OCI-LY3 (cell line): ENCODE results near the gene WNT3.

Source experiments
- H2AFZ ChIP-seq: fragments of 200-600, 300-600 bp; shearing (Covaris generic); 2 replicates; pipeline ENCODE4 v1.6.0; 2014; ENCODE audit warnings: antibody characterized with exemption, low read depth, low read length
- H3K27ac ChIP-seq: fragments of 200-600, 300-600 bp; sonication (generic); 2 replicates; pipeline ENCODE4 v1.5.1; 2014; ENCODE audit warnings: mild to moderate bottlenecking, low read length, moderate library complexity, mixed read lengths
- H3K27me3 ChIP-seq: fragments of 200-600, 300-600 bp; sonication (generic); 2 replicates; pipeline ENCODE4 v1.6.1; 2014; ENCODE audit warnings: low read depth, low read length, mixed read lengths
- H3K36me3 ChIP-seq: fragments of 200-600, 300-600 bp; sonication (generic); replicated peaks from 2 replicates; pipeline ENCODE3; 2014; ENCODE audit warnings: low read depth, low read length, mixed read lengths
- H3K4me1 ChIP-seq: fragments of 300-600, 200-600 bp; sonication (generic); 2 replicates; pipeline ENCODE4 v1.6.1; 2014; ENCODE audit warnings: low read length, mixed read lengths
- H3K4me2 ChIP-seq: fragments of 200-600, 300-600 bp; sonication (generic); 2 replicates; pipeline ENCODE4 v1.6.1; 2014; ENCODE audit warnings: low read length, mixed read lengths
- H3K4me3 ChIP-seq: fragments of 300-600, 200-600 bp; sonication (generic); 2 replicates; pipeline ENCODE4 v1.5.1; 2014; ENCODE audit warnings: antibody characterized with exemption, mild to moderate bottlenecking, low read length, moderate library complexity
- H3K79me2 ChIP-seq: fragments of 300-600, 200-600 bp; shearing (Covaris generic); 2 replicates; pipeline ENCODE4 v1.6.1; 2014; ENCODE audit warnings: mild to moderate bottlenecking, low read length, mixed read lengths
- H3K9ac ChIP-seq: fragments of 300-600, 200-600 bp; shearing (Covaris generic); 2 replicates; pipeline ENCODE4 v1.6.0; 2014; ENCODE audit warnings: mild to moderate bottlenecking, low read length, moderate library complexity
- H3K9me3 ChIP-seq: fragments of 200-600, 300-600 bp; shearing (Covaris generic); 2 replicates; pipeline ENCODE4 v1.6.1; 2014; ENCODE audit warnings: low read length, mixed read lengths; ENCODE audit not compliant: insufficient read depth
- H4K20me1 ChIP-seq: fragments of 200-600, 300-600 bp; sonication (generic); 2 replicates; pipeline ENCODE4 v1.6.1; 2016; ENCODE audit warnings: low read length, mixed read lengths; ENCODE audit not compliant: insufficient read depth
- EZH2phosphoT487 ChIP-seq: fragments of 200-600 bp; shearing (Covaris generic); IDR thresholded peaks from 2 replicates; pipeline ENCODE4 v1.6.1; 2018; ENCODE audit warnings: antibody characterized with exemption, mixed run types, low read depth
- TF ChIP-seq, protein P1 (sequence below): fragments of 200-600, 300-600 bp; sonication (generic); IDR thresholded peaks from 2 replicates; pipeline ENCODE4 v1.5.1; 2014; ENCODE audit warnings: antibody characterized with exemption, low read length, low read depth

The WNT3 gene

DNA sequence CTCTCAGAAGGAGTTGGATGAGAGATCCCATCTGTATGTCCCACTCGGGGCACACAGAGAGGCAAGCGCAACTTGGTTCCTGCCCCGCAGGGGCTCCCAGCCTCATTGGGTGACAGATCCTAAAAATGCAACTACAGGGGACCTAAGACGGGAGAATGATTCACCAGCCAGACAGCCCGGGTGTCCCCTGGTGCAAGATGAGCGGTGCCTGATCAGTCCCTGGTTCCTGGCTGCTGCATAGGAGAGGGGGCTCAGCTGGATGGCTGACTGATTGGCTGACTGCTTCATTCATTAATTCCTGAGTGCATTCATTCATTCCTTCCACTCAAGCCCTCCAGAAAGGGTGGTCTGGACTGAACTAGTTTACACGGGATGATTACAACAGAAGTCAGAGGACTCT is 22.0 kb downstream of the WNT3 start:
- H3K9ac ChIP-seq = no peak overlapping the region
- H3K9me3 ChIP-seq = no peaks in the 10 kb centered on the region
- no peak overlapping the region for H3K27ac ChIP-seq
- H4K20me1 ChIP-seq = no peaks in the 10 kb centered on the region
- peaks cover 25% of the 10 kb centered on the region for H3K27me3 ChIP-seq
- H3K36me3 ChIP-seq = no peaks in the 10 kb centered on the region
- no peak overlapping the region for H3K4me2 ChIP-seq
- no peak overlapping the region for H2AFZ ChIP-seq
- H3K4me3 ChIP-seq = no peak overlapping the region
- no peak for TF ChIP-seq EZH2phosphoT487
- TF ChIP-seq, protein P1, sequence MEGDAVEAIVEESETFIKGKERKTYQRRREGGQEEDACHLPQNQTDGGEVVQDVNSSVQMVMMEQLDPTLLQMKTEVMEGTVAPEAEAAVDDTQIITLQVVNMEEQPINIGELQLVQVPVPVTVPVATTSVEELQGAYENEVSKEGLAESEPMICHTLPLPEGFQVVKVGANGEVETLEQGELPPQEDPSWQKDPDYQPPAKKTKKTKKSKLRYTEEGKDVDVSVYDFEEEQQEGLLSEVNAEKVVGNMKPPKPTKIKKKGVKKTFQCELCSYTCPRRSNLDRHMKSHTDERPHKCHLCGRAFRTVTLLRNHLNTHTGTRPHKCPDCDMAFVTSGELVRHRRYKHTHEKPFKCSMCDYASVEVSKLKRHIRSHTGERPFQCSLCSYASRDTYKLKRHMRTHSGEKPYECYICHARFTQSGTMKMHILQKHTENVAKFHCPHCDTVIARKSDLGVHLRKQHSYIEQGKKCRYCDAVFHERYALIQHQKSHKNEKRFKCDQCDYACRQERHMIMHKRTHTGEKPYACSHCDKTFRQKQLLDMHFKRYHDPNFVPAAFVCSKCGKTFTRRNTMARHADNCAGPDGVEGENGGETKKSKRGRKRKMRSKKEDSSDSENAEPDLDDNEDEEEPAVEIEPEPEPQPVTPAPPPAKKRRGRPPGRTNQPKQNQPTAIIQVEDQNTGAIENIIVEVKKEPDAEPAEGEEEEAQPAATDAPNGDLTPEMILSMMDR = no peak
- H3K4me1 ChIP-seq = no peaks in the 10 kb centered on the region
- no peaks in the 10 kb centered on the region for H3K79me2 ChIP-seq

DNA sequence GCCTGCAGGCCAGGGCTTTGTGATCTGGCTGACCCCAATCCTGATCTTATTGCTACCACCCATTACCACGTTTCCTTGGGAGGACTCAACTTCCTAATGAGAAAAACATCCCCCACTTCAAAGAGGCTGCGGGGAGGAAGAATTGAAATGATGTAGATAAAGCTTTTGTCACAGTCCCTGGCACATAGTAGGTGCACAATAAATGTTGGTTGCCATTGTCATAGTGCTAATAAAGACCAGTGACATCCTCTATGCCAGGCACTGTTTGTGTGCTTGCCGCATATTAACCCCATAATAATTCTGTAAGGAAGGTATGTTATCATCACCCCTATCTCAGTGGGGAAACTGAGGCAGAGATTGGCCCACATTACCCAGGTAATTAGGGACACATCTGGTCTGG is 22.4 kb downstream of the WNT3 start:
- Histone ChIP-seq H4K20me1 (no peaks in the 10 kb centered on the region), H3K4me3 (no peak overlapping the region), H3K4me2 (no peak overlapping the region), H3K27me3 (peaks cover 25% of the 10 kb centered on the region), H2AFZ (no peak overlapping the region), H3K36me3 (no peaks in the 10 kb centered on the region), H3K9ac (no peak overlapping the region), H3K79me2 (no peaks in the 10 kb centered on the region), H3K4me1 (no peaks in the 10 kb centered on the region), H3K9me3 (no peaks in the 10 kb centered on the region), H3K27ac (no peak overlapping the region)
- TF ChIP-seq EZH2phosphoT487 = no peak
- TF ChIP-seq, protein P1 = no peak

DNA sequence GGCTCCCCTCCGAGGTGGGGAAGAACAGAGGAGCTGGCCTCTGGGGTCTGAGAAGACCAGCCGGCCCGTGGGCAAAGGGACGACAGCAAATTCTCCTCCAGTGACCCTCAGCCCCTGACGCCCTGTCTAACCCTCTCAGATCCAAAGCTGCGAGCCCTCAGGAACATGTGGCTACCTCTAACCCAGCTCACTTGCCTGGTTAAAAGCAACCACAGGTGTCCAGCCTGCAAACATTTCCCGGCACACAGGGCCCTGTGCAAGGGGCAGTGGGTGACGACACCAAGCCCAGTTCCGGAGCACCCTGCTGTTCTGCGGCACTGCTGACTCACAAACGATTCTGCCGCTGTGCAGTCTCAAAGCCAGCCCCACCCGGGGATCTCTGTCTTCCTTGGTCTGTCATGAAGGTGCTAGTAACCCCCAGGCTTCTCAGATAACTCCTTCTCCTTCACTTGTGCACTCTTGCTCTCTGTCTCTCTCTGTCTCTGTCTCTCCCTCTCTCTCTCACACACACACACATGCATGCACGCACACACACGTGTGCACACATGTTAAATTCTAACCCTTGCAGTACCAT is 23.0 kb downstream of the WNT3 start:
- no peaks in the 10 kb centered on the region for H4K20me1 ChIP-seq
- no peaks in the 10 kb centered on the region for H3K9me3 ChIP-seq
- no peak overlapping the region for H3K9ac ChIP-seq
- H3K27me3 ChIP-seq = peaks cover 25% of the 10 kb centered on the region
- TF ChIP-seq, protein P1 = no peak
- TF ChIP-seq EZH2phosphoT487 = no peak
- no peak overlapping the region for H3K4me3 ChIP-seq
- no peaks in the 10 kb centered on the region for H3K79me2 ChIP-seq
- no peak overlapping the region for H2AFZ ChIP-seq
- H3K36me3 ChIP-seq = no peaks in the 10 kb centered on the region
- H3K4me2 ChIP-seq = no peak overlapping the region
- H3K27ac ChIP-seq = no peak overlapping the region
- no peaks in the 10 kb centered on the region for H3K4me1 ChIP-seq

DNA sequence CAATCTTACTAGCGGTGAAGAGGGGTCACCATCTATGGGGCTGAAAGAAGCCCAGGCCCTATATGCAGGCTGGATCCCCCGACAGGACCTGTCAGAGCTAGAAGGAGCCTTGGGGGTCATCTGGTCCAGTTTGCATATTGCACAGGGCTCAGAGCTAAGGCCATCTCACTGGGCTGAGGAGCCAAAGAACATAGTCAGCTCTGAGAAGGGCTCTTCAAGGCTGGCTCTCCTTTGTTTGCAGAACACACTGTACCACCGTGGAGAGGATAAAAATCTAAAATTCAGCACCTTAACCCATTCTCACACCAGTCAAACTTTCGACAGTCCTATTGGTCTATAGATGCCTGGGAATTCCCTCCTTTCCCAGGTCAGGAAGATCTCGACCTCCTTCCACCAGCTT is 24.2 kb downstream of the WNT3 start:
- no peak overlapping the region for H3K27ac ChIP-seq
- no peak overlapping the region for H2AFZ ChIP-seq
- H3K79me2 ChIP-seq = no peaks in the 10 kb centered on the region
- no peaks in the 10 kb centered on the region for H3K9me3 ChIP-seq
- H3K27me3 ChIP-seq = peaks cover 25% of the 10 kb centered on the region
- no peaks in the 10 kb centered on the region for H4K20me1 ChIP-seq
- no peaks in the 10 kb centered on the region for H3K36me3 ChIP-seq
- no peak overlapping the region for H3K9ac ChIP-seq
- TF ChIP-seq, protein P1 = no peak
- no peak for TF ChIP-seq EZH2phosphoT487
- no peak overlapping the region for H3K4me2 ChIP-seq
- H3K4me3 ChIP-seq = no peak overlapping the region
- no peaks in the 10 kb centered on the region for H3K4me1 ChIP-seq
